ENCODE data around the gene LRMDA. TPM values are rescaled to one million over a fixed set of nuclear protein-coding genes. Genes with fewer than 3 reads are reported as not detected.

Gene LRMDA
- total RNA-seq, 4 donors from 2014 or later: 0.88 to 14.1 (median 5.1) TPM; not detected in 1

- 76 to 79% methylated on average over 5 of the region's 5 CpGs for WGBS, 2 donors
- H3K27ac ChIP-seq: no peak overlapping the region
- intact Hi-C loops (cut with DNase I): no loop called here
- H3K4me3 ChIP-seq: no peak overlapping the region
- H3K9me3 ChIP-seq: no peaks in the 10 kb centered on the region
- no peak for DNase-seq
- H3K4me1 ChIP-seq: peaks cover 0 to 14% (median 6%) of the 10 kb centered on the region in 3 donors
- H3K27me3 ChIP-seq: no peaks in the 10 kb centered on the region
- H3K36me3 ChIP-seq: no peaks in the 10 kb centered on the region
- TF ChIP-seq POLR2A (IDR thresholded peaks at IDR 0.05) (no peak), CTCF (IDR thresholded peaks at IDR 0.05) (no peak)
Observed at GRCh38 chr10:75451831-75452230, 20.4 kb downstream of the LRMDA start.

- H3K27ac ChIP-seq: no peak overlapping the region
- H3K27me3 ChIP-seq: no peaks in the 10 kb centered on the region
- peaks cover 0 to 14% (median 6%) of the 10 kb centered on the region in 3 donors for H3K4me1 ChIP-seq
- 85 to 91% methylated on average over 1 of the region's 1 CpG for WGBS, 2 donors
- intact Hi-C loops (cut with DNase I): no loop called here
- DNase-seq: no peak
- H3K9me3 ChIP-seq: no peaks in the 10 kb centered on the region
- TF ChIP-seq POLR2A (IDR thresholded peaks at IDR 0.05): no peak
- no peak for TF ChIP-seq CTCF (IDR thresholded peaks at IDR 0.05)
- H3K4me3 ChIP-seq: no peak overlapping the region
- no peaks in the 10 kb centered on the region for H3K36me3 ChIP-seq
Observed at GRCh38 chr10:75452997-75453396, 21.6 kb downstream of the LRMDA start.

- TF ChIP-seq POLR2A (IDR thresholded peaks at IDR 0.05): no peak
- no peak for TF ChIP-seq CTCF (IDR thresholded peaks at IDR 0.05)
- H3K4me1 ChIP-seq: no peaks in the 10 kb centered on the region
- H3K36me3 ChIP-seq: no peaks in the 10 kb centered on the region
- no peak for DNase-seq
- no peaks in the 10 kb centered on the region for H3K9me3 ChIP-seq
- H3K27ac ChIP-seq: no peak overlapping the region
- intact Hi-C loops (cut with DNase I): no loop called here
- no peaks in the 10 kb centered on the region for H3K27me3 ChIP-seq
- H3K4me3 ChIP-seq: no peak overlapping the region
- WGBS, 2 donors: 79 to 94% methylated on average over 6 to 9 of the region's 9 CpGs
Observed at GRCh38 chr10:75456122-75456521, 24.7 kb downstream of the LRMDA start.

- Histone ChIP-seq H3K4me3 (no peak overlapping the region), H3K9me3 (no peaks in the 10 kb centered on the region), H3K27me3 (no peaks in the 10 kb centered on the region), H3K27ac (no peak overlapping the region), H3K4me1 (peaks cover 6 to 10% (median 8%) of the 10 kb centered on the region in 3 donors), H3K36me3 (no peaks in the 10 kb centered on the region)
- intact Hi-C loops (cut with DNase I): no loop called here
- TF ChIP-seq POLR2A (IDR thresholded peaks at IDR 0.05) (no peak), CTCF (IDR thresholded peaks at IDR 0.05) (no peak)
- WGBS, 2 donors: 92 to 100% methylated on average over 1 of the region's 1 CpG
- no peak for DNase-seq
Observed at GRCh38 chr10:75460059-75460458, 28.6 kb downstream of the LRMDA start.

GRCh38 chr10:75461672-75462649 lies 30.5 kb downstream of the LRMDA start:
- no peaks in the 10 kb centered on the region for H3K9me3 ChIP-seq
- no peak overlapping the region for H3K27ac ChIP-seq
- no peak for DNase-seq
- no peak overlapping the region for H3K4me3 ChIP-seq
- TF ChIP-seq CTCF (IDR thresholded peaks at IDR 0.05): no peak
- TF ChIP-seq POLR2A (IDR thresholded peaks at IDR 0.05): no peak
- no peaks in the 10 kb centered on the region for H3K36me3 ChIP-seq
- 68 to 79% methylated on average over 10 to 12 of the region's 15 CpGs for WGBS, 2 donors
- peaks cover 6 to 19% (median 8%) of the 10 kb centered on the region in 3 donors for H3K4me1 ChIP-seq
- no peaks in the 10 kb centered on the region for H3K27me3 ChIP-seq
- intact Hi-C loops (cut with DNase I): no loop called here
